ENCODE measurements around the gene CCM2L. TPM values are rescaled to one million over a fixed set of nuclear protein-coding genes. Genes with fewer than 3 reads are reported as not detected.

The CCM2L gene
- polyA plus RNA-seq (ENCODE audit: insufficient read length): 5.2 TPM
- long read RNA-seq, donor 1, partial matches to known transcripts: 0 of 1 reads
- long read RNA-seq, donor 1, other reads (novel, unspliced or antisense): 0 of 1 reads
- long read RNA-seq, donor 2, partial matches to known transcripts: 0 of 1 reads
- long read RNA-seq, donor 2, other reads (novel, unspliced or antisense): 0 of 1 reads
- long read RNA-seq, donor 3: 0 reads
- long read RNA-seq, donor 4: 0 reads
- long read RNA-seq, donor 5, partial matches to known transcripts: 0 of 2 reads
- long read RNA-seq, donor 5, other reads (novel, unspliced or antisense): 0 of 2 reads
- long read RNA-seq, donor 6: 0 reads
- long read RNA-seq, donor 7: 0 reads
- long read RNA-seq, donor 8: 0 reads

- no peak for DNase-seq
Measured at GRCh38 chr20:32010101-32010500, at the start of gene CCM2L. CCM2L (plus strand) TSS chr20:32010438; CDS start chr20:32010455, 17 bp downstream.

GRCh38 chr20:31962761-31963160, 47.5 kb upstream of the CCM2L start:
- DNase-seq: no peak

- no peak for DNase-seq
Measured at GRCh38 chr20:31963889-31964288, 46.3 kb upstream of the CCM2L start.

GRCh38 chr20:31966991-31967655, 43.1 kb upstream of the CCM2L start:
- no peak for DNase-seq

- no peak for DNase-seq
Measured at GRCh38 chr20:31967830-31968249, 42.4 kb upstream of the CCM2L start, which contains the start of gene XKR7. XKR7 (plus strand) TSS chr20:31968151; CDS start chr20:31968176, 25 bp downstream.

GRCh38 chr20:31968291-31969126, 41.7 kb upstream of the CCM2L start:
- DNase-seq: peak; percentile 80

GRCh38 chr20:31969991-31970390, 40.2 kb upstream of the CCM2L start:
- DNase-seq: no peak

- DNase-seq: no peak
Measured at GRCh38 chr20:31972471-31973021, 37.7 kb upstream of the CCM2L start.

- DNase-seq: no peak
Measured at GRCh38 chr20:31974296-31974695, 35.9 kb upstream of the CCM2L start.

- no peak for DNase-seq
Measured at GRCh38 chr20:31974951-31975487, 35.2 kb upstream of the CCM2L start.

- DNase-seq: no peak
Measured at GRCh38 chr20:31975874-31976273, 34.4 kb upstream of the CCM2L start.

- DNase-seq: no peak
Measured at GRCh38 chr20:31977080-31977479, 33.2 kb upstream of the CCM2L start.

GRCh38 chr20:31979713-31980426, 30.4 kb upstream of the CCM2L start:
- no peak for DNase-seq

- no peak for DNase-seq
Measured at GRCh38 chr20:31981784-31982183, 28.5 kb upstream of the CCM2L start.

- DNase-seq: no peak
Measured at GRCh38 chr20:31984981-31985471, 25.2 kb upstream of the CCM2L start.

- no peak for DNase-seq
Measured at GRCh38 chr20:31987744-31988143, 22.5 kb upstream of the CCM2L start.

- no peak for DNase-seq
Measured at GRCh38 chr20:31988430-31989015, 21.7 kb upstream of the CCM2L start.

GRCh38 chr20:31989030-31989645, 21.1 kb upstream of the CCM2L start:
- no peak for DNase-seq

GRCh38 chr20:31990641-31991338, 19.4 kb upstream of the CCM2L start:
- DNase-seq: no peak

GRCh38 chr20:31991339-31991705, 18.9 kb upstream of the CCM2L start:
- DNase-seq: no peak
